ENCODE results near the gene ARHGEF3.

Gene ARHGEF3

DNA sequence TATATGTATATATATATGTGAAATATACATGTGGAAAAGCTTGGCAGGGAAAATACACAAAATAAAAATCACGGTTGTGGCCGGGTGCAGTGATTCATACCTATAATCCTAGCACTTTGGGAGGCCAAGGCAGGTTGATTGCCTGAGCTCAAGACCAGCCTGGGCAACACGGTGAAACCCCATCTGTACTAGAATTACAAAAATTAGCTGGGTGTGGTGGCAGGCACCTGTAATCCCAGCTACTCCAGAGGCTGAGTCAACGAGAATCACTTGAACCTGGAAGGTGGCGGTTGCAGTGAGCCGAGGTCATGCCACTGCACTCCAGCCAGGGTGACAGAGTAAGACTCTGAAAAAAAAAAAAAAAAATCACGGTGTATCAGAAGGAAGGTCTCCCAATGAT is 20.8 kb upstream of the ARHGEF3 start:
- DNase-seq (ENCODE audit: low read depth): no peak

DNA sequence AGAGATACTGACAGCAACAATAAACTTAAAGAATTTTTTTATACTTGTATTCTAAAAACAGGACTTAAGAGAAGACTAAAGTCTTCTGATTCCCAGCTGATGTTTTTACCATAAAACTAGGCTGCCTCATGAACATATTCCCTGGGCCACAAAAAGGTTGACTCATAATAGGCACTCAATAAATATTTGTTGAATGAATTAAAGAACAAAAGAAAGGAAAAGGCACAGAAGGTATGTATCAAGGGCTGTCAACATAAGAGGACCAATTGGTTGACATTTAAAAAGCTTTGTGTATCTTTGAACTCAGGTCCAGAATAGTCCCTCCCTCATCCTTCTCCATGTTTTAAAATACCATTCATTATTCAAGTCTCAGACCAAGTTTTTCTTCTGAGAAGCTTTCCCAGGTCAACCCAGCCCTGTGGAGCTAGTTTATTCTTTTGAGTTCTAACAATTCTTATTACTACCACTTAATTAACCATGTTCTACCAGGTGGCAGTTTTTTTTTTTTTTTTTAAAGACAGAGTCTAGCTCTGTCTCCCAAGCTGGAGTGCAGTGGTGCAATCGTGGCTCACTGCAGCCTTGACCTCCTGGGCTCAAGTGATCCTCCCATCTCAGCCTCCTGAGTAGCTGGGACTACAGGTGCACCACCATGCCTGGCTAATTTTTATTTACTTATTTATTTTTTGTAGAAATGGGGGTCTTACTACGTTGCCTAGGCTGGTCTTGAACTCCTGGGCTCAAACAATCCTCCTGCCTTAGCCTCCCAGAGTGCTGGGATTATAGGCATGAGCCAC is 17.5 kb upstream of the ARHGEF3 start:
- DNase-seq (ENCODE audit: low read depth): no peak

DNA sequence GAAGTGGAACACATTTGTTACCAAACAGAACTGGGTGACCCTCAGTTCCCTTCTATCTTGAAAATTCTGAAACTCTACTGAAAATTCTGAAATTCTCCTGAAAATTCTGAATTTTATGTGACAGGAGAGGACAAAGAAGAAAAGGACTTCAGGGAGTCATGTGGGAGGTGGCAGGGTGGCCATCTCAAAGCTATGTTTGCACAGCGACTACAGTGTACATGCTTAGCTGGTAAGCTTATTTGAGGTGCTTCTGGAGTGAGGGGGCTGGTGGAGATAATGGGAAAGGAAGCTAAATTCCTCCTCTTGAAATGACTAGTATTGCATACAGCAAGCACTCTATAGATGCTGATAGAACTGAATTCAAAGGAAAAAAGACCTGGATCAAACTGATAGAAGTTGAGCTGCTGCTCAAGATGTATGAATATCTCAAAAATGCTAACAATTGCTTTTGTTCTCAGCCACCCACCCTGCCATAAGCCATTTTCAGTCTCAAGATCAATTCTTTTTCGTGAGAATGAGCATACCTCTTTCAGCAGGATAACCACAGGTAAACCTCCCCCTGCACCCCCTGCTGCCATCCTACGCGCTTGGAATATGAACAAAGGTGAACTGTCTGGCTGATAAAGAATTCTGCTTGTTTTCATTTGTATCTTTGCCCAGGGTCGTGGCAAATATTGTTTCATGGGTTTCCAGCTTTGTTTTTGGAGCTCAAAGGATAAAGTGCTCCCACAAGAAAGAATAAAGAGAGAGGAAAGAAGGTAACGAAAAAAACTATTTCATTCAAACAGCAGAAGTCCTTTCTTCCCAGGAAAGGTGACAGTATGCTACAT is 16.6 kb upstream of the ARHGEF3 start:
- DNase-seq (ENCODE audit: low read depth): no peak

DNA sequence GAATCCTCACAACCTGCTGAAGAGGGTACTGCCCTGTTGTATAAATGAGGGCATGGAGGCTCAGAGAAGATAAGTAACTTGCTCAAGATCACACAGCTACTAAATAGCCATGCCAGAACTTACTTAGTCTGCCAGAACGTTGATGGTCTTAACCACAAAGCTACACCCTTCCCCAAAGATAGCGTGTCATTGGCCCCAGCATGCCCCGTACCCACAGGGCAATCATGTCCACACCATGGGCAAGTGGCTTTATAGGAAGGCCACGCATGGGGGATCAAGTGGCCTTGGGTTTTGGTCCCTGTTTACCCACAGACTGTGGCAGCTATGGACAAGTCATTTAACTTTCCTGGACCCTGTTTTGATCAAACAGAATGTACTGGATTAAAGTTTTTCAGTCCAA is 15.9 kb upstream of the ARHGEF3 start:
- DNase-seq (ENCODE audit: low read depth): no peak

DNA sequence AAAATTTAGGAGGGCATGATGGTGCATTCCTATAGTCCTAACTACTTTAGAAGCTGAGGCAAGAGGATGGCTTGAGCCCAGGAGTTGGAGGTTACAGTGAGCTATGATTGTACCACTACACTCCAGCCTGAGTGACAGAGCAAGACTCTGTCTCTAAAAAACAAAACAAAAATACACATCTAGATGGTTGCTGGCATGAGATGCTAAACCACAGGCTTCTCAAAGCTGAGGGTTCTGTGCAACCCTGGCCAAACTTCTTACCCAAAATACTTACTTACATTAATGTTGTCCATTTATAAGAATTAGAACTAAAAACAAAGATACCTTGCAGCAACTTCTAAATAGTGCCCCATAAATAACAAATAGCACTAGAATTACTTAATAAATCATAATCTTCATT is 14.3 kb upstream of the ARHGEF3 start:
- DNase-seq (ENCODE audit: low read depth): no peak

DNA sequence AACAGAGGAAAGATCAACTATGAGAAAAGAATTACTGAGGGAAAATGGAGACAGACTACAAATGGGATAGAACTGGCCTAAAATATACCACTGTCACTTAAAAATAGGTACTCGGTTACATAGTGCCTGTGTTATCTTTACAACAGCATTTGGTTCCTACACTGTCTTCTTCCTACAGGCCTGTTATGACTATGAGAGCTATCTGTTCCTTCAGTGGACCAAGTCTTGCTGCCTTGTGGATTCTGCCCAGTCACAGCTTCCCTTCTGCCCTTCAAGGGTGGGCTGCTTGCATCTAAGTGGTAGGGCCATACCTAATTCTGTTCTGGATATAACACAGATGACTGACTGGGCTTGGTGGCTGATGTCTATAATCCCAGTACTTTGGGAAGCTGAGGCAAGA is 13.8 kb upstream of the ARHGEF3 start:
- DNase-seq (ENCODE audit: low read depth): no peak

DNA sequence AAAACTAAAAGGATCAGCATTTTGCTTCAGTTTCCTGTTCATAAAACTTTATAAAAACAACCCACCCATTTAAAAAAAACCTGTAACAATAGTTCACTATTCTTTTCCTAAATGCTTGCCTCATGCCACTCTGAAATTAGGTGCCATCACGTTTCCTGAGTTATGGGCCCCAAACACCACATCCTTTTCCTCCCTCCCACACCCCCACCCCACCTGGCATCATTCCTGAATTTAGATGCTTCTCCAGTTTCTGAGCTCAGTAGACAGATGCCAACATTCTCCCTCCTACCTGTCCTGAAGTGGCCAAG is 11.9 kb upstream of the ARHGEF3 start:
- no peak for DNase-seq (ENCODE audit: low read depth)

DNA sequence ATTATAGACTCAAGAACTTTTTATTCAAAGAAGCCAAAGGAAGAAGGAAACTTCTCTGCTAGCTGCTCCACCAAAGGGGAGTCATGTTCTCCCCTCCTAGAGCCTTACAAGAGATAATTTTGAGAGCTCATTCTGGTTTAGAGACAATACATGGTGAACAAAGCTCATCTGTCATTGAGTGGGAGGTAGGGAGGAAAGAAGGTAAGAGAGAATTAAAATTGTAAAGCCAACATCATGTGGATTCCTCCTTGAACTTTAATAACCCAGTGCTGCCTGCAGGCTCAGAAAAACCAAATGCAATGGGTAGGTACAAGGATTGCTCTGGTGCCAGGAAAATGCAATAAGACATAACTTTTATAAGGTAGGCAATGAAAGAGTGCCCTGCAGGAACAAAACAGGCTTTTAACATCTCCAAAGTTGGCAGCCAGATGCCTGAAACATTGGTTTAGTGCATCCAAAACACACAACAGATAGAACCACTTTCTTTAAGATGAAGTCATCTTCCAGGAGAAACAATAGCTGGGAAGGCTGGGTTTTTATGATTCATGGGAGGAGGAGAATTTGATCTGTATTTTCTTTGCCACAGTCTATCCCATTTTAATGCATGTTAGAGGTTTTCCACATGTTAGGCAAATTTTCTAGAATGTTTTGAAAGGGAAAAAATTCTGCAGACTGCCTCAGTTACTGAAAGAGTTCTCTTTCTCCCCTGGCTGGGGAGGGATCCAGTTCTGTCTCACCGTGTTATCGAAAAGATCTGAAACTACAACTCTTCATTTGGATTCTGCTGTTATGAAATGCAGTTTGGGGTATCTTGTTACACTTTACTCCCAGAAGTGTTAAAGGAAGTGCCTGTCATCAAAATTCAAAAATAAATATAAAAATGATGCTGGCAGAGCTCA is 11.3 kb upstream of the ARHGEF3 start:
- no peak for DNase-seq (ENCODE audit: low read depth)

DNA sequence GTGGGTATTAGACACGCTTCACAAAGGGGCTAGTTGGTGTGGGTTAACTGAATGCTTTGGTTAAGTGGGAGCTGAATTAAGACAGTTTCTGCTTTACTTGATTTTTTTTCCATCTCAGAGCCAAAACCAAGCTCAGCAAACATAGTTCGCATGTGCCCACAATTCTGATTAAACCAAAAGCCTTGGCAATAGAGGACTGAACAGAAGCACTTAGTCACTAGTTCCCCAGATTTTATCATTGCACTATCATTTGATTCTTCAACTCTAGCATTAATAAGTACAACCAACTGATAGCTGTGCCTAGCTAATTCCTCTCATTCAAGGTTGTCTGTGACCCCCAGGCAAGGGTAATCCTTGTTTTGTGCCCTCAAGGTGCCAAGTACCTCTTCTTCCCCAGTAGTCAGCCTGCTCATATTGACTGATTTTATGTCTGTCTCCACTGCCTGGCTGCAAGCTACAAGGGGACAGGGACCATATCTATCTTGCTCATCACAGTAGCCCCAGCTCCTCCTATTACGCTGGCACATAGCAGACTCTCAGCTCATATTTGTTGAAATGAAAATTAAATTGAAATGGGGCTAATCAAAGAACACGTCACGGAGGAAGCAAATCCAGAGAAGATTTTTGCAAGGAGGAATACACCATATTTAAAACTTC is 9.9 kb upstream of the ARHGEF3 start:
- no peak for DNase-seq (ENCODE audit: low read depth)

DNA sequence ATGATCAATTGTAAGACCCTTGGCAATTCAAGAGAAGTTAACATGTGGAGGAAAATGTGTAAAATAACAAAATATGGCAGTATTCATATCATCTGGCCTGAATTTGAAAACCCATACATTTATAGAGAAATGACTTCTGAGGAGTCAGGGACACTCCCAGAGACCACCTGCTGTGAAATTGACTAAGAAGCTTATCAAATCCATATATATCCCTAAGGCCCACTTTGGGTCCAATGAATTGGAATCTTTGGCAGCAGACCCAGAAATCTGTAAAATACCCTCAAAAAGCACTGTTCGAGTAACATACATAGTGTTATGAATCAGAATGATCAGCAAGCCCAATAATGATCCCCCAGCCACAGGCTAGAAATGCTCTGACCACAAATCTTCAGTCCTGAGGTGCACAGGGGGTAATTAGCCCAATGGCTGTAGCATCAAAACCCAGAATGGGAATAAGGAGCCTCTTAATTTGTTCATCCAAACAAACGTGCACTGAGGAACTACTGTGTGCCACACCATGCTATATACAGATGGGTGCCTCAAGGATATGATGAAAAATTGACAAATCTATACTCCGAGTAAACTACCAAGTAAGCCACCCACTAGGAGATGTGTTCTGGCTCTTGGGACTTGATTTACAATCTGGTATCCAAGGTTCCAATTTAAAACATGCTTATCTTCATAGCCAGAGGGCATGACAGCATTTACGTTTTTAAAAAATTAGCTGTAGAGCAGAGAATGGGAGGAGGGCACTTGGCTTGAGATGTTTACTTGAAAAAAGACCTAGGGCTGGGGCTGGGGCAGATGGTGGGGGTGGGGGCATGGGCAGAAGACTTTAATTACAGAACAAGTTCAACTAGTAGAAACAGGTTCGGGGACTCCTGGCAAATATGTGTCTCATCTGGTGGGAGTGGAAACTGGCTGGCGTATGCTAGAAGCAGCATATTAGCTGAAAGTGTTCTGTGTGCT is 9.1 kb upstream of the ARHGEF3 start:
- DNase-seq (ENCODE audit: low read depth): no peak

DNA sequence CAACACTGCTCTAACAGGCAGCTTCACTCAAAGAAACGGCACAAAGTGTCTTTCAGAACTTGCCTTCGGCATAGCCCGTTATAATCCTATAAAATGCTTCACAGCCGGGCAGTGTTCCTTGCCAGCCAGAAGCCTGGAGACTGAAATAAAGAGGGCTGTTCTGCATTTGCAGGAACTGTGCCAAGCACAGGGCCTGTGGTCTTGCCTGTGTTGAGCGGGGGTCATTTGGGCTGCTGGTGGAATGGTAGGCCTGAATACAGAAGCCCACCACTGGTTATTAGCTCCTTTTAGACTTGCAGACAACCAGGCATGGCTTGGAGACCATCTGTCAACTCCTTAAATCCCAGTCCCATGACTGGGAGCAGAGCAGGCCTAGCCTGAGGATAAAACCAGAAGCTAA is 4.7 kb upstream of the ARHGEF3 start:
- no peak for DNase-seq (ENCODE audit: low read depth)

DNA sequence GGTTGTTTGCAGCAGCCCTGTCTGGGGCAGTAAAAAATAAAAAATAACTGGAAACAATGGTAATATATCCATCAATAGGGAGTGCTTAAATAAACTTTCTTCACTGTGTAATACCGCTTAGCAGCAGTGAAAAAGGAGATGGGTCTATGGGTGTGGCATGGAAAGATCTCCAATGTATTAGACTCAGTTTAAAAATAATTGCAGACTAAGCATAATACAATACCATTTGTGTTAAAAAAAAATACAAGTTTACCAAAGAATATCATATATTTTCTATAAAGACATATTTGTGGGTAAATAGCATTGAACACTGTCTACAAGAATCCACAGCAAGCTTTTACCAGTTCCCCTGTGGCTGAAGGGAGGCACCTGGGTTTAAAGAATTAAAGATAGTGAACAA is 1.0 kb upstream of the ARHGEF3 start:
- no peak for DNase-seq (ENCODE audit: low read depth)

DNA sequence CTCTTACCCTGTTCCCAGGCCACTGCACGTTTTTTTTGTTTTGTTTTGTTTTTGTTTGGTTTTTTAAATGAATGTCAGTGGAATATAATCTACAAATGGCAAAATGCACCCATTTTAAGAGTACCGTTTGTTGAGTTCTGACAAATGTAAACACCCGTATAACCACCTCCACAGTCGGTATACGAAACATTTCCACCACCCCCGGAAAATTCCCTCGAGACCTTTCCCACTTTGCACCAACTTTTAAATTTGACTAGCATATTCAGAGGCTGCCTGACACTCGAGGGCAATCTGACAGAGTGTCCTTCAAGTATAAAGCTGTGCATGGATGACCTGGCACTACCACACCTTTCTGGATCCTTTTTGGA is 613 bp upstream of the ARHGEF3 start:
- DNase-seq (ENCODE audit: low read depth): no peak

DNA sequence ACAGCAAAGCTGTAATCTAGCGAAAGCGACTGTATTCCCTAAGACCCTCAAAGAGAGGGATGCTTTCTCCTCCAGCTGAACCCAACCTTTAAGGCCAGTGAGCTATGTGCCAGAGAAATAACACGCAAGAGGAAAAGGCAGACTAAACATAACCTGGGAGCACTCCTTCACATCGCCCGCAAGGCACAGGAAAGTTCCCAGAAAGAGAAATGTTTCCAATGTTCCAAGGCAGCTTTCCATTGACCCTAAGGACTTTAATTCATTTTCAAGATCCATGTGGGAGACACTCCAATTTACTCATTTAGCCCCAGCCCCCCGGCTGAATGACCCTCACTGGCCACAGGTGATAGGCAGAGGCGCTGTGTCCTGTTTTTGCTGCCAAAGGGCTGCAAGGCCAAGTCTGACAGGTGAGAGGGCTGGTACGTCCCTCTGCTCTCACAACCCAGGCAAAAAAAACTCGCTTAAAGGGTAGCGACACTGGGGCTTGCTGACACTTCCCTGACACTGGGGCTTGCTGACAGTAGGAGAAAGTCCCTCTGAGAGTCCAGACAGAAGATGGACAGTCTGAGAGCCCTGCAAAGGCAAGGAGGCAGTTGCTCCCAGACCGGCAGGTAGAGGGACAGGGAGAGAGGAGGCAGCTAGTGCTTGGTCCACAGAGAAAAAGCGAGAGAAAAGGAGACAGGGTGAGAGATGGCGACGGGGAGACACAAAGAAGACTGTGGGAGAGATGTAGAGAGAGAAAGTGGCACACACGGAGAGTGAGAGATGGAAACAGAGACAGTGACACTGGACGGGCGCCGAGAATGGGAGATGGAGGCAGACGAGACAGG is 702 bp downstream of the ARHGEF3 start:
- no peak for DNase-seq (ENCODE audit: low read depth)

DNA sequence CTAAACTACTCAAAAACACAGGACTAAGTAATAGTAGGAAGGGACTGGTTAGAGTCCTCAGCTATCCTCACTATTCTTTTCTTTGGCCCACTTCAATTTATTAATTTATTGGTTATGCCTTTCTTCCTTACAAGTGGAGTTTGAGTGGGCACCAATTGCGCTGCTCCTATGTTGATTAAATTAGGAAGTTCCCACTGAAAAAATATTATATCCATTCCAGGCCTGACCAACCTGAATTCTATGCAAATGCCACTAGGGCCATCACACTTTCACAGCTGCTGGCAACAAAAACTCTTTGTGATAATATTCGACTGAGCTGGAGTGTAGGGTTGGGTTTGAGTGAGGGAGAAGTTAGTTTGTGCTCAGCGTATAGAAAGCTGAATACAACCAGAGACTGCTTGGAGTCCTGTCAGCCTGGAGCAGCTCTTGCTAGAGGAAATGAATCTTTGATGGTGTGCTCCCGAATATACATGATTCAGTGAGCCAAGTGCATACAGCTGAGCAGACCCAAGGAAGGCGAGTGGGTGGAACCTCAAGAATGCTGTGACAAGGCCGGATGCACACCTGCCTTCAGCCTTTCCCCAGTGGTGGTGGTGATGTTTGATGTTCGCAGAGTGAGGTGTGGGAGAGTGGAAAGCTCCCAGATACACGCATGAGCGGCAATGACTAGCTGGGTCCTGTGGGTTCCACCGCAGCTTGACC is 1.5 kb downstream of the ARHGEF3 start:
- DNase-seq (ENCODE audit: low read depth): peak; percentile 57

DNA sequence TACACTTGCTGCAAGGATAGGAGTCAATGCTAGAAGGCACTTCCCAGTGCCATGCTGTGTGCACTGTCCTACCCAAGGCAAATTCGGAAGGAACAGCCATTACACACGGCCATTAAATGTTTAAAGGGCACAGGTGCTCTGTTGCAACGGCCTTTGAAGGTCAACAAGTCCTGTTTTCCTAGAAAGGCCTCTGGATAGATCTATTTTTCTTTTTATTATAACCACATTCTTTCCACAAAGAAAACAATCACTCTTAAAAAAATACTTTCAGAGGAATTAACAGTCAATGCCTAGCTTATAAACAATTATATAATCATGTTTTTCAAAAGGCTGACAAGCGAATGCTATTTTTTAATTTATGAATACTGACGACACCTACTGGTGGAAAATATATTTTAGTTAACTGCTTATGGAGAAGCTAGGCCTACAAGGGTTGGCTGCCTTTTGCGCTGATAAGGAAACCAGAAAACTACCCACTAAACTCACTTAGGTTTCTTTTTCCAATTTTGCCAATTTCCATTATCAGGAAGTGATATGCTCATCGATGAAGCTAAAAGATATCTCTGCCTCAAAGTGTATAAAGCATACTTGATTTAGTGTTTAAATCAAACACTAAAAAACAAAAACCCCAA is 2.4 kb downstream of the ARHGEF3 start:
- no peak for DNase-seq (ENCODE audit: low read depth)

DNA sequence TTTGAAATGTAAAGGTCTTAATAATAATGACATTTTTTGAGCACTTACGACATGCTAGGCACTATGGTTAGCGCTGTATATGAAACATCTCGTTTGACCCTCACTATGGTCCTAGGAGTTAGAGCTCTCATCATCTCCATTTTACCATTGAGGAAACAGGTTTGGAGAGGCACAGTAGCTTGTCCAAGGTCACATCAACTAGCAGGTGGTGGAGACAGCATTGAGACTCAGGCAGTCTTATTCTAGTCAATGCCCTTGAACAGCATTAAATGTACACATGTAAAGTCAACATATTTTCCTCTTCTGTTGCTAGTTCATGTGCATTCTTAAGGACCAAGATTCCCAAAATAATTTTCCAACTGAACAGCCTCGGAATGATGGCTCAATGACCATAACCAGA is 4.8 kb downstream of the ARHGEF3 start:
- DNase-seq (ENCODE audit: low read depth): no peak

DNA sequence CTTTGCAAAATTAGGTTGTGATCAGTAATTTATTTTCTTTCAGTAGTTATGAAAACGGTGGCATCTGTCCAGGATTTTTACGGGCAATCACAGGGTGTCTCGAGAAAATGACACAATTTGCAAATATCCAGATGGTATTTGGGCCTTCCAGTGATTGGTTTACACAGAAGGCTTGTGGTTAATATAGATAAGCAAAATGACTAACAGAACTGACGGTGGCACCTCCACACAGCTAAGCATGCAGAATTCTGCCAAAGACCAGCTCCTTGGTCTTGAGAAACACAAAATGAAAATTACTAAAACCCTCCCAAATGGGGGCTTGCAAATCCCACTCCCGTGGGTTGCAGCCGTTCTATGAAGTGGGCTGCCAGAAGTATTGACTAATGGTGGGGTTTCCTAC is 5.5 kb downstream of the ARHGEF3 start:
- no peak for DNase-seq (ENCODE audit: low read depth)

DNA sequence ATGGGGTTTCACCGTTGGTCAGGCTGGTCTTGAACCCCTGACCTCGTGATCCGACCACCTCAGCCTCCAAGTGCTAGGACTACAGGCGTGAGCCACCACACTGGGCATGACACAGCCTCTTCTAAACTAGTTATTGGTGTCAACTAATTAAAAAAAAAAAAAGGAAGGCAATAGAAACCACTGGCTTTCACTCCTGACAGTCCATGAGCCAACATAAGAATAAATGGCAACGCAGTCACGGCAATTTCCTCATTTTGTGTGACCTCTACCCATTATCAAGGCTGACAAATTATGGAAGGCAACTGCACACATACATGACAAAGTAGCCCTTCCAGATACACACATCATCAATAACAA is 5.9 kb downstream of the ARHGEF3 start:
- DNase-seq (ENCODE audit: low read depth): no peak

Data from stimulated activated CD8-positive, alpha-beta memory T cell treated with anti-CD3 and anti-CD28 coated beads, Interleukin-4, amount 100 ng/mL, for 24 hours (primary cell).